B cell (primary cell): ENCODE results near the gene THBD. TPM values are rescaled to one million over a fixed set of nuclear protein-coding genes. Genes with fewer than 3 reads are reported as not detected.

Experiments
- ATAC-seq: fragments of 200-7000 bp; cut with Tn5 transposase; one replicate; pipeline ENCODE4 v1.10.0; 2021; ENCODE audit warnings: low read depth, mild to moderate bottlenecking, moderate number of reproducible peaks, moderate library complexity
- CTCF ChIA-PET: fragments of 350-600 bp; sonication (Branson Sonifier 250); formaldehyde crosslinking; loops from one replicate; lab custom pipeline; 2021; ENCODE audit warnings: antibody characterized with exemption, inconsistent platforms; lab: Charles Lee
- POLR2A ChIA-PET: fragments of 350-600 bp; sonication (Branson Sonifier 250); formaldehyde crosslinking; loops from one replicate; lab custom pipeline; 2021; ENCODE audit warnings: antibody characterized with exemption; lab: Charles Lee
- DNase-seq: peaks from one replicate; pipeline ENCODE4 v3.0.0; 2013
- H2AFZ ChIP-seq: 2 replicates; pipeline ENCODE4 v1.6.1; 2012; ENCODE audit warnings: mild to moderate bottlenecking, low read depth, low read length; ENCODE audit not compliant: insufficient read depth, poor library complexity, severe bottlenecking
- H3K27ac ChIP-seq, 2 donors: 1 replicate in 1 of 2; 2 replicates in 1 of 2; pipeline ENCODE4 v1.5.1; 2012 to 2013; ENCODE audit warnings: low read length in 2 of 2, mild to moderate bottlenecking in 2 of 2, moderate library complexity in 1 of 2
- H3K27me3 ChIP-seq, 4 experiments: fragments of 200-600 bp in 1 of 4; sonication (generic) in 1 of 4; replicated peaks in 1 of 4; 1 replicate in 2 of 4; 2 replicates in 2 of 4; pipeline versions ENCODE4 v1.6.1 to v1.7.0; 2013 to 2016; ENCODE audit warnings: low read length in 3 of 4, mild to moderate bottlenecking in 2 of 4, mixed read lengths in 1 of 4, moderate library complexity in 1 of 4; ENCODE audit not compliant: insufficient read depth in 4 of 4, control insufficient read depth in 3 of 4; ENCODE audit errors: control extremely low read depth in 1 of 4
- H3K36me3 ChIP-seq, 2 experiments: replicated peaks in 1 of 2; 1 replicate in 1 of 2; 2 replicates in 1 of 2; pipeline versions ENCODE4 v1.6.1 to v1.7.1; 2013; ENCODE audit warnings: low read length in 1 of 2; ENCODE audit not compliant: insufficient read depth in 2 of 2, control insufficient read depth in 1 of 2; ENCODE audit errors: control extremely low read depth in 1 of 2, extremely low read depth in 1 of 2
- H3K4me1 ChIP-seq, 2 donors: fragments of 200-600 bp in 1 of 2; sonication (generic) in 1 of 2; 1 replicate in 1 of 2; 2 replicates in 1 of 2; pipeline versions ENCODE4 v1.5.1 to v1.6.1; 2013 to 2017; ENCODE audit warnings: low read length in 2 of 2; ENCODE audit not compliant: control insufficient read depth in 2 of 2, insufficient read depth in 2 of 2
- H3K4me2 ChIP-seq: replicated peaks from 2 replicates; pipeline ENCODE3; 2012; ENCODE audit warnings: mild to moderate bottlenecking, low read depth, low read length; ENCODE audit not compliant: poor library complexity, severe bottlenecking
- H3K4me3 ChIP-seq, 5 experiments: fragments of 200-600 bp in 1 of 5; sonication (generic) in 1 of 5; 1 replicate in 3 of 5; 2 replicates in 2 of 5; pipeline versions ENCODE4 v1.5.1 to v1.7.0; 2011 to 2016; ENCODE audit warnings: low read length in 4 of 5, mild to moderate bottlenecking in 4 of 5, low read depth in 2 of 5, control low read depth in 1 of 5, moderate library complexity in 1 of 5; ENCODE audit not compliant: insufficient read depth in 1 of 5; ENCODE audit errors: control extremely low read depth in 1 of 5, extremely low read depth in 1 of 5
- H3K79me2 ChIP-seq: fragments of 200-600 bp; sonication (generic); one replicate; pipeline ENCODE4 v1.6.0; 2016; ENCODE audit warnings: low read length; ENCODE audit not compliant: control insufficient read depth, insufficient read depth
- H3K9ac ChIP-seq: fragments of 200-600 bp; sonication (generic); 2 replicates; pipeline ENCODE4 v1.6.1; 2017; ENCODE audit warnings: mild to moderate bottlenecking, low read length, moderate library complexity
- H3K9me3 ChIP-seq, 3 donors: one replicate each; pipeline versions ENCODE4 v1.6.1 to v1.7.1; 2013; ENCODE audit warnings: low read length in 2 of 3; ENCODE audit not compliant: control insufficient read depth in 2 of 3, insufficient read depth in 1 of 3; ENCODE audit errors: control extremely low read depth in 1 of 3
- H4K20me1 ChIP-seq: 2 replicates; pipeline ENCODE4 v1.6.0; 2012; ENCODE audit warnings: mild to moderate bottlenecking, low read length; ENCODE audit not compliant: insufficient read depth, control insufficient read depth, poor library complexity, severe bottlenecking
- H3K27ac Mint-ChIP-seq: one replicate; pipeline ENCODE4 v1.8.0; 2021; ENCODE audit warnings: mixed read lengths
- H3K27me3 Mint-ChIP-seq: one replicate; pipeline ENCODE4 v1.8.0; 2021; ENCODE audit warnings: mixed read lengths
- H3K4me1 Mint-ChIP-seq: one replicate; pipeline ENCODE4 v1.8.0; 2021; ENCODE audit warnings: mixed read lengths
- H3K4me3 Mint-ChIP-seq: one replicate; pipeline ENCODE4 v1.8.0; 2021; ENCODE audit warnings: mixed read lengths
- H3K9me3 Mint-ChIP-seq: one replicate; pipeline ENCODE4 v1.8.0; 2022; ENCODE audit warnings: mixed read lengths; ENCODE audit not compliant: insufficient read depth
- CTCF ChIP-seq: fragments of 200-600 bp; IDR thresholded peaks from one replicate; pipeline ENCODE4 v1.8.0; 2022; ENCODE audit warnings: antibody characterized with exemption, mild to moderate bottlenecking
- EZH2 ChIP-seq: IDR thresholded peaks from 2 replicates; pipeline ENCODE4 v1.6.1; 2012; ENCODE audit warnings: borderline replicate concordance, low read depth, mild to moderate bottlenecking, moderate library complexity, low read length; ENCODE audit not compliant: insufficient read depth, poor library complexity, severe bottlenecking
- WGBS: methylation state at CpG from one replicate; pipeline ENCODE4 v1.1.5; 2013; ENCODE audit warnings: missing lambda C conversion rate; ENCODE audit not compliant: insufficient coverage; 5-methylcytosine and 5-hydroxymethylcytosine counted together
- intact Hi-C: fragments of 100-400 bp; cut with micrococcal nuclease; formaldehyde crosslinking; loops from one replicate; pipeline ENCODE4 v1.10.0; 2022
- polyA plus RNA-seq: library from polyadenylated mRNA; depleted of rRNA; stranded (reverse); fragments of >200 nt; gene quantifications from 2 replicates; pipeline ENCODE4 v1.2.3, GENCODE V29; 2012
- total RNA-seq, 2 donors: library from RNA; stranded (reverse); fragments of 120-200 nt in 1 of 2; gene quantifications; 1 replicate in 1 of 2; 2 replicates in 1 of 2; pipeline versions ENCODE4 v1.2.3 to v1.2.4, GENCODE V29; 2013 to 2022

The THBD gene
- total and polyA plus RNA-seq, 2 donors (not counting 1 experiment from before 2014, with no cell fraction given) = 0.78 TPM; not detected in 1

- Histone ChIP-seq H3K9ac (no peak overlapping the region), H2AFZ (no peak overlapping the region), H3K4me2 (no peak overlapping the region), H3K27me3 (peaks cover 0 to 2% (median 0%) of the 10 kb centered on the region in 4 experiments), H3K4me3 (no peak overlapping the region), H3K79me2 (no peaks in the 10 kb centered on the region), H3K36me3 (no peaks in the 10 kb centered on the region), H3K27ac (no peak overlapping the region), H3K4me1 (peaks cover 0 to 8% of the 10 kb centered on the region in 2 donors), H4K20me1 (no peaks in the 10 kb centered on the region), H3K9me3 (peaks cover 0 to 5% (median 0%) of the 10 kb centered on the region in 3 donors)
- no peaks in the 10 kb centered on the region for H3K4me1 Mint-ChIP-seq
- TF ChIP-seq EZH2 (no peak), CTCF (no peak)
- DNase-seq (no peak), ATAC-seq (no peak)
- H3K4me3 Mint-ChIP-seq = no peak overlapping the region
- no peaks in the 10 kb centered on the region for H3K9me3 Mint-ChIP-seq
- CTCF ChIA-PET = no interaction called here
- H3K27ac Mint-ChIP-seq = no peak overlapping the region
- intact Hi-C loops = no loop called here
- POLR2A ChIA-PET = no interaction called here
- WGBS = no CpG with 5 or more reads among the region's 4 CpGs
- H3K27me3 Mint-ChIP-seq = no peaks in the 10 kb centered on the region
These were observed 41.4 kb upstream of the THBD start for GRCh38 chr20:23090878-23091277.

GRCh38 chr20:23090147-23090546 lies 40.7 kb upstream of the THBD start:
- Histone ChIP-seq H4K20me1 (no peaks in the 10 kb centered on the region), H3K4me1 (peaks cover 0 to 8% of the 10 kb centered on the region in 2 donors), H3K79me2 (no peaks in the 10 kb centered on the region), H2AFZ (no peak overlapping the region), H3K27me3 (peaks cover 0 to 2% (median 0%) of the 10 kb centered on the region in 4 experiments), H3K9me3 (peaks cover 0 to 5% (median 0%) of the 10 kb centered on the region in 3 donors), H3K36me3 (no peaks in the 10 kb centered on the region), H3K27ac (no peak overlapping the region), H3K9ac (no peak overlapping the region), H3K4me3 (no peak overlapping the region), H3K4me2 (no peak overlapping the region)
- ChIA-PET POLR2A (no interaction called here), CTCF (no interaction called here)
- TF ChIP-seq EZH2 = no peak
- no peak for TF ChIP-seq CTCF
- no peak for DNase-seq
- intact Hi-C loops = no loop called here
- Mint-ChIP-seq H3K27me3 (no peaks in the 10 kb centered on the region), H3K27ac (no peak overlapping the region), H3K4me3 (no peak overlapping the region), H3K9me3 (no peaks in the 10 kb centered on the region), H3K4me1 (no peaks in the 10 kb centered on the region)
- 100% methylated on average over 2 of the region's 6 CpGs for WGBS
- no peak for ATAC-seq
